IMR-90 (cell line): ENCODE measurements around the gene GSTP1. TPM values are rescaled to one million over a fixed set of nuclear protein-coding genes. Genes with fewer than 3 reads are reported as not detected.

Source experiments
- ATAC-seq: fragments of 200-7000 bp; cut with Tn5 transposase; 2 replicates; pipeline ENCODE4 v1.9.1; 2020; ENCODE audit warnings: low read depth, mild to moderate bottlenecking, moderate library complexity
- BruUV-seq: library from RNA; stranded (reverse); fragments of 400-500 nt; replicated peaks from 2 replicates; lab custom pipeline; 2021; lab: Mats Ljungman, UMichigan
- CTCF ChIA-PET: fragments of 300-600 bp; formaldehyde crosslinking; extraction: SDS; loops from one replicate; lab custom pipeline; 2021; ENCODE audit warnings: antibody characterized with exemption; lab: Yijun Ruan, JAX
- POLR2A ChIA-PET: fragments of 300-600 bp; sonication (Branson Sonifier 250); formaldehyde crosslinking; loops from one replicate; lab custom pipeline; 2022; ENCODE audit warnings: antibody characterized with exemption; ENCODE audit not compliant: unreplicated experiment; lab: Charles Lee
- DNase-seq: peaks from one replicate; pipeline ENCODE4 v3.0.0; 2013
- H2AFZ ChIP-seq: replicated peaks from 2 replicates; pipeline ENCODE3; 2013; ENCODE audit warnings: low read length, mild to moderate bottlenecking; ENCODE audit not compliant: poor library complexity
- H2AK5ac ChIP-seq: 2 replicates; pipeline ENCODE4 v1.6.1; 2013; ENCODE audit warnings: low read depth, low read length, inconsistent platforms
- H2AK9ac ChIP-seq: replicated peaks from 2 replicates; pipeline ENCODE3; 2013; ENCODE audit warnings: mild to moderate bottlenecking, low read depth, low read length, moderate library complexity; ENCODE audit not compliant: poor library complexity
- H2BK120ac ChIP-seq: 2 replicates; pipeline ENCODE4 v1.6.1; 2013; ENCODE audit warnings: low read depth, low read length, inconsistent platforms
- H2BK15ac ChIP-seq: 3 replicates; pipeline ENCODE4 v1.6.1; 2013; ENCODE audit warnings: low read depth, low read length, inconsistent platforms
- H2BK20ac ChIP-seq: 2 replicates; pipeline ENCODE4 v1.6.1; 2013; ENCODE audit warnings: low read depth, mild to moderate bottlenecking, inconsistent platforms, low read length, moderate library complexity
- H2BK5ac ChIP-seq: 2 replicates; pipeline ENCODE4 v1.6.1; 2013; ENCODE audit warnings: mild to moderate bottlenecking, low read depth, low read length, inconsistent platforms; ENCODE audit not compliant: poor library complexity, severe bottlenecking
- H3K14ac ChIP-seq: replicated peaks from 2 replicates; pipeline ENCODE4 v1.6.1; 2013; ENCODE audit warnings: low read depth, low read length, inconsistent platforms
- H3K18ac ChIP-seq: 2 replicates; pipeline ENCODE4 v1.6.1; 2013; ENCODE audit warnings: low read depth, low read length, control low read depth
- H3K23ac ChIP-seq: 2 replicates; pipeline ENCODE4 v1.6.1; 2013; ENCODE audit warnings: low read depth, low read length, inconsistent platforms
- H3K27ac ChIP-seq: 2 replicates; pipeline ENCODE4 v1.5.1; 2013; ENCODE audit warnings: mild to moderate bottlenecking, control low read depth, low read length; ENCODE audit not compliant: insufficient read depth
- H3K27me3 ChIP-seq: 2 replicates; pipeline ENCODE4 v1.6.1; 2013; ENCODE audit warnings: low read length; ENCODE audit not compliant: control insufficient read depth, insufficient read depth
- H3K36me3 ChIP-seq: 2 replicates; pipeline ENCODE4 v1.6.1; 2013; ENCODE audit warnings: low read length, mixed read lengths; ENCODE audit not compliant: control insufficient read depth, insufficient read depth
- H3K4ac ChIP-seq: 2 replicates; pipeline ENCODE4 v1.6.1; 2013; ENCODE audit warnings: low read depth, low read length, inconsistent platforms
- H3K4me1 ChIP-seq: 2 replicates; pipeline ENCODE4 v1.6.1; 2013; ENCODE audit warnings: low read length, mixed read lengths; ENCODE audit not compliant: control insufficient read depth, insufficient read depth
- H3K4me2 ChIP-seq: 2 replicates; pipeline ENCODE4 v1.6.1; 2013; ENCODE audit warnings: low read depth, mild to moderate bottlenecking, control low read depth, low read length, moderate library complexity
- H3K4me3 ChIP-seq: 2 replicates; pipeline ENCODE4 v1.5.1; 2013; ENCODE audit warnings: low read depth, mild to moderate bottlenecking, control low read depth, low read length, moderate library complexity; ENCODE audit not compliant: insufficient read depth
- H3K56ac ChIP-seq: 2 replicates; pipeline ENCODE4 v1.6.1; 2013; ENCODE audit warnings: low read length, inconsistent platforms; ENCODE audit not compliant: insufficient read depth; ENCODE audit errors: extremely low read depth
- H3K79me1 ChIP-seq, 2 experiments: 2 replicates each; pipeline ENCODE4 v1.6.1; 2013; ENCODE audit warnings: low read length in 2 of 2, inconsistent platforms in 1 of 2, low read depth in 1 of 2
- H3K9ac ChIP-seq: 2 replicates; pipeline ENCODE4 v1.6.1; 2013; ENCODE audit warnings: low read depth, low read length, control low read depth
- H3K9me1 ChIP-seq: 2 replicates; pipeline ENCODE4 v1.6.1; 2013; ENCODE audit warnings: low read length, inconsistent platforms; ENCODE audit not compliant: insufficient read depth
- H3K9me3 ChIP-seq: 2 replicates; pipeline ENCODE4 v1.6.1; 2013; ENCODE audit warnings: low read length; ENCODE audit not compliant: control insufficient read depth, insufficient read depth
- H4K20me1 ChIP-seq: 2 replicates; pipeline ENCODE4 v1.6.1; 2013; ENCODE audit warnings: low read length, inconsistent platforms; ENCODE audit not compliant: insufficient read depth
- H4K5ac ChIP-seq: 2 replicates; pipeline ENCODE4 v1.6.1; 2013; ENCODE audit warnings: mild to moderate bottlenecking, low read depth, low read length, control low read depth
- H4K8ac ChIP-seq, 2 experiments: 2 replicates each; pipeline ENCODE4 v1.6.1; 2013; ENCODE audit warnings: low read depth in 2 of 2, low read length in 2 of 2, control low read depth in 1 of 2, inconsistent platforms in 1 of 2
- H4K91ac ChIP-seq: 2 replicates; pipeline ENCODE4 v1.6.1; 2013; ENCODE audit warnings: low read depth, low read length, inconsistent platforms; ENCODE audit not compliant: insufficient read depth
- BHLHE40 ChIP-seq: fragments of 150-350 bp; IDR thresholded peaks from 2 replicates; pipeline ENCODE4 v1.6.1; 2016; ENCODE audit warnings: mild to moderate bottlenecking, low read depth, low read length
- CEBPB ChIP-seq: IDR thresholded peaks from 2 replicates; pipeline ENCODE4 v1.6.1; 2012; ENCODE audit warnings: low read depth, low read length, improper control_type of control experiment
- CHD1 ChIP-seq: IDR thresholded peaks from 2 replicates; pipeline ENCODE4 v1.6.1; 2012; ENCODE audit warnings: low read depth, low read length, improper control_type of control experiment
- FOS ChIP-seq: fragments of 150-350 bp; IDR thresholded peaks from 2 replicates; pipeline ENCODE4 v1.6.1; 2016; ENCODE audit warnings: low read depth, low read length
- MAZ ChIP-seq: IDR thresholded peaks from 2 replicates; pipeline ENCODE4 v1.6.1; 2012; ENCODE audit warnings: low read depth, mild to moderate bottlenecking, low read length, improper control_type of control experiment, moderate library complexity, borderline replicate concordance
- MXI1 ChIP-seq: IDR thresholded peaks from 2 replicates; pipeline ENCODE4 v1.6.1; 2012; ENCODE audit warnings: low read depth, mild to moderate bottlenecking, low read length, moderate library complexity, borderline replicate concordance
- NFE2L2 ChIP-seq: fragments of 150-350 bp; IDR thresholded peaks from 2 replicates; pipeline ENCODE4 v1.6.1; 2016; ENCODE audit warnings: low read depth, mild to moderate bottlenecking, low read length
- RAD21 ChIP-seq: IDR thresholded peaks from 2 replicates; pipeline ENCODE4 v1.6.1; 2012; ENCODE audit warnings: low read length, improper control_type of control experiment
- RFX5 ChIP-seq: IDR thresholded peaks from 2 replicates; pipeline ENCODE4 v1.8.0; 2012; ENCODE audit warnings: low read depth, mild to moderate bottlenecking, low read length, moderate library complexity
- SMC3 ChIP-seq: fragments of 150-350 bp; IDR thresholded peaks from 2 replicates; pipeline ENCODE4 v1.6.1; 2016; ENCODE audit warnings: low read depth, mild to moderate bottlenecking, antibody characterized with exemption, low read length, moderate library complexity
- WGBS, 2 experiments: methylation state at CpG; one replicate each; pipeline versions ENCODE4 v1.1.5 to v1.1.7; 2013; ENCODE audit warnings: missing lambda C conversion rate in 2 of 2; ENCODE audit not compliant: insufficient read length in 1 of 2; ENCODE audit errors: extremely low coverage in 2 of 2; 5-methylcytosine and 5-hydroxymethylcytosine counted together
- dilution Hi-C: fragments of 300-500 bp; cut with HindIII; formaldehyde crosslinking; loops from one replicate; pipeline ENCODE4 v1.14.3; 2018; ENCODE audit warnings: low sequenced_read_pairs; ENCODE audit not compliant: unreplicated experiment
- in situ Hi-C: fragments of 300-500 bp; cut with MboI; formaldehyde crosslinking; loops from 3 replicates; pipeline ENCODE4 v1.14.3; 2019; ENCODE audit warnings: low sequenced_read_pairs, inconsistent platforms, mixed read lengths
- intact Hi-C: fragments of 100-400 bp; cut with micrococcal nuclease; formaldehyde crosslinking; loops from 2 replicates; pipeline ENCODE4 v1.10.0; 2022
- polyA plus RNA-seq, 3 experiments: library from polyadenylated mRNA; depleted of rRNA; stranded (reverse); fragments of >200 nt; gene quantifications; 2 replicates each; pipeline ENCODE4 v1.2.3, GENCODE V29; 2012; ENCODE audit warnings: low replicate concordance in 1 of 3
- total RNA-seq: library from RNA; depleted of rRNA; stranded (reverse); fragments of >200 nt; gene quantifications from 2 replicates; pipeline ENCODE4 v1.2.3, GENCODE V29; 2012
- TF ChIP-seq, protein P1 (sequence below): fragments of 150-350 bp; IDR thresholded peaks from 2 replicates; pipeline ENCODE4 v1.6.1; 2017; ENCODE audit warnings: mild to moderate bottlenecking, antibody characterized with exemption, low read length, low read depth

The GSTP1 gene
- total and polyA plus RNA-seq, 2 of the 4 experiments (the other 2 are of a cell fraction) = 947 to 1,539 TPM

DNA sequence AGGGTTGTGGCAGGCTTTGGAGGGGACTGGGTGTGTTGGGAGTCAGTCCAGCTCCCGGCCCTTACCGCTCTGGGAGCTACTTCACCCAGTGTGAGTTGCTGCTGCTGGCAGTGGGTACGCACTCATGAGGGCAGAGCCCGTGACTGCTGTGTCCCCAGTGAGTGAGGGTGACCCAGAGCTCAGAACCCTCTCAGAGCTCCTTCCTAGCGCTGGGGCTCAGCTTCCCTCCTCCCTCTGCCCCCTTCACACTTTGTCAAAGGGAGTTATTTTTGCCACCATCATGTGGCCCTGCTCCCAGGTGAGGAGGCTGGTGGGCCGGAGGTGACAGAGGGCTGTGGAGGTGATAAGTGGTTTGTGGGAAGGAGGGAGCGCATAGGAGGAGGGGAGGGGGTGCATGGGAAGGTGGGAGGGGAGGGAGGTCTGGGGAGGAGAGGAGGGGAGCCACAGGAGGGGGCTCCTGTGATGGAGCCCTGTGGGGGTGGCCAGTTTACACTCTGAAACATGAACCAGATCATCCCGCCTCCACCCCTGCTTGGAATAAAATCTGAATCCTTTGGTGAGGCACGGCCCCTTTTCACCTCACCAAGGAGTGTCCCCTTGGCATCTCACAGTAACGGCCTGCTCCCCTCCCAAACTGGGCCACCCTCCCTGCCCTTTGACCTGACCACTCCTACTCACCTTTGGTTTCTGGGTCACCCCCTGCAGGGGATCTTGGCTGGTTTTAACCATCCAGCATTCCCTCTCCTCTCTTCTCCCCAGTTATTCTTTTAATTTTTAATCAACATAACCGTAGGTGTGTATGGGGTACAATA is 33.0 kb downstream of the GSTP1 start:
- H3K4ac ChIP-seq = no peak overlapping the region
- H3K79me1 ChIP-seq = no peaks in the 10 kb centered on the region
- no peak overlapping the region for H3K56ac ChIP-seq
- H3K9me1 ChIP-seq = no peaks in the 10 kb centered on the region
- no peaks in the 10 kb centered on the region; the same call in 1 of the 2 replicates for H4K20me1 ChIP-seq
- H3K4me3 ChIP-seq = no peak overlapping the region
- dilution Hi-C loops = no loop called here
- H2AK5ac ChIP-seq = no peak overlapping the region
- no peak overlapping the region for H3K23ac ChIP-seq
- no peak overlapping the region for H3K4me2 ChIP-seq
- in situ Hi-C loops = no loop called here
- H2BK120ac ChIP-seq = no peak overlapping the region
- CTCF ChIA-PET = interaction anchor here (0.9 kb wide), 1 partner anchor 13 kb away, joined by 4 read pairs; the partner anchor contains the start of gene NUDT8
- peaks cover 20% of the 10 kb centered on the region for H3K27me3 ChIP-seq
- H3K9ac ChIP-seq = no peak overlapping the region
- H4K91ac ChIP-seq = no peak overlapping the region
- H4K8ac ChIP-seq = no peak overlapping the region
- TF ChIP-seq CEBPB (no peak), BHLHE40 (no peak), RAD21 (no peak), MXI1 (no peak), FOS (no peak), MAZ (no peak), SMC3 (no peak), RFX5 (no peak), CHD1 (no peak), NFE2L2 (no peak)
- TF ChIP-seq, protein P1, sequence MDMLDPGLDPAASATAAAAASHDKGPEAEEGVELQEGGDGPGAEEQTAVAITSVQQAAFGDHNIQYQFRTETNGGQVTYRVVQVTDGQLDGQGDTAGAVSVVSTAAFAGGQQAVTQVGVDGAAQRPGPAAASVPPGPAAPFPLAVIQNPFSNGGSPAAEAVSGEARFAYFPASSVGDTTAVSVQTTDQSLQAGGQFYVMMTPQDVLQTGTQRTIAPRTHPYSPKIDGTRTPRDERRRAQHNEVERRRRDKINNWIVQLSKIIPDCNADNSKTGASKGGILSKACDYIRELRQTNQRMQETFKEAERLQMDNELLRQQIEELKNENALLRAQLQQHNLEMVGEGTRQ = no peak
- ATAC-seq (no peak), DNase-seq (no peak)
- no peaks in the 10 kb centered on the region for H3K4me1 ChIP-seq
- WGBS, 2 experiments = 0% methylated on average over 2 of the region's 11 CpGs; no CpG with 5 or more reads in 1 of the 2 experiments
- no peak overlapping the region for H2BK20ac ChIP-seq
- H4K5ac ChIP-seq = no peak overlapping the region
- no peak overlapping the region for H2AFZ ChIP-seq
- H2BK5ac ChIP-seq = no peak overlapping the region
- POLR2A ChIA-PET = no interaction called here
- no peak overlapping the region for H3K14ac ChIP-seq
- H3K18ac ChIP-seq = no peak overlapping the region
- no TSS peak for BruUV-seq
- H3K27ac ChIP-seq = no peak overlapping the region
- H3K36me3 ChIP-seq = peaks cover 13% of the 10 kb centered on the region
- no peak overlapping the region for H2BK15ac ChIP-seq
- no peak overlapping the region for H2AK9ac ChIP-seq
- H3K9me3 ChIP-seq = no peaks in the 10 kb centered on the region
- intact Hi-C loops = no loop called here
